Measurements from ENCODE around the gene ASCL3. TPM values are rescaled to one million over a fixed set of nuclear protein-coding genes. Genes with fewer than 3 reads are reported as not detected.
"Not testable (repeated sequence)": the region's sequence is repeated elsewhere in the genome, so short reads cannot be mapped to it uniquely, and the experiment has no call there.

ASCL3 gene
- total RNA-seq, 1 donor from 2014 or later: not detected

- no peak for DNase-seq (ENCODE audit: extremely low read depth, low read depth, low spot score)
These were observed 31.6 kb downstream of the ASCL3 start, which contains the start of gene AKIP1 for GRCh38 chr11:8911029-8911823. AKIP1 (plus strand) TSS chr11:8911189; CDS start chr11:8911450, 261 bp downstream.

DNA sequence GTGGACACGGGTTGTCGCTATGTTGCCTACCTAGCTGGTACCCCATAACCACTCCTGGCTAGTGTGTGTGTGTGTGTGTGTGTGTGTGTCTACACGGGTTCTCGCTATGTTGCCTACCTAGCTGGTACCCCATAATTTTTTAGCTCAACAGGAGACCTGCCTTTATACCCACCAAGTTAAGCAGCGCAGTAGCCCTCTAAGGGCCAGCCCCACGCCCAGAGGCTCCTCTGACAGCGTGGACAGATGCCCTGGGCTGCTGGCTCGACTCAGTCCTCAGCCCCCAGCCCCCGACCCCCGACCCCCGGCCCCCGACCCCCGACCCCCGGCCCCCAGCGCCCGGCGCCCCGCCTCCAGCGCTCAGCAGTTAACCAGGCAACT, 32.2 kb downstream of the ASCL3 start:
- DNase-seq (ENCODE audit: extremely low read depth, low read depth, low spot score): no peak

DNA sequence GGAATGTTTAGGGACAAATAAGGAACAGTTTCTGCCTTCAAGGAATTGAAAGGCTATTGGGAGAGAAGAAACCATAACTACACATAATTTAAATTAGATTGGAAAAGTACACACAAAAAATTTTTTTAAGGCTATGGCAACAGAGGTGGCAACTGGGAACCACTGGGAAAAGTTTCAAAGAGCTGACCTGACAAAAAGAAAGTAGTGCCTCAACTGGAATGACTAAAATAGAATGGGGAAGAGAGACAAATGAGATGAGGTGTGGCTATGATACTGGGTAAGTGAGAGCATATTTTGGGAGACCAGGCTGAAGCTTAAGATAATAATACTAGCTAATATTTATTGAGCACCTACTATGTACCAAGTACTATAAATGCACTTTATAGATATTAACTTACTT, 34.7 kb downstream of the ASCL3 start:
- no peak for DNase-seq (ENCODE audit: extremely low read depth, low read depth, low spot score)

GRCh38 chr11:8907116-8907515, 35.7 kb downstream of the ASCL3 start:
- DNase-seq (ENCODE audit: extremely low read depth, low read depth, low spot score): no peak

- DNase-seq (ENCODE audit: extremely low read depth, low read depth, low spot score): no peak
These were observed 37.2 kb downstream of the ASCL3 start for GRCh38 chr11:8905528-8906165.

DNA sequence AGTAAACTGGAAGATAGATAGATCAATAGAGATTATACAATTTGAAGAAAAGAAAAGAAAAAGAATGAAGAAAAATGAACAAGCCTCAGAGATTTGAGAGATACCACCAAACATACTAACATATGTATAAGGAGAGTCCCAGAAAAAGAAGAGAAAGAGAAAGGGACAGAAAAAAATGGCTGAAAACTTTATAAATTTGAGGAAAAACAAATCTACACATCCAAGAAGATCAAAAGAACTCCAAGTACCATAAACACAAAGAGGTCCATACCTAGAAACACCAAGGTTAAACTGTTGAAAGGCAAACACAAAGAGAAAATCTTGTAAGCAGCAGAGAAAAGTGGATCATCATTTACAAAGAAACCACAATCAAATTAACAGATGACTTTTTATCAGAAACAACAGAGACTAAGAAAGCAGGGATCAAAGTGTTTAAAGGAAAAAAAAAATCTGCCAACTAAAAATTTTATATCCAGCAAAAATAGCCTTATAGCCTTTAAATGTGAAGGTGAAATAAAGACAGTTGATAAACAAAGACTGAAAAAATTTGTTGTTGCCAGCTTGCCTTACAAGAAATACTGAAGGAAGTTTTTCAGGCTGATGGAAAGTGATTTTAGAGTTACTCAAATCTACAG, 43.6 kb downstream of the ASCL3 start:
- DNase-seq (ENCODE audit: extremely low read depth, low read depth, low spot score): no peak

DNA sequence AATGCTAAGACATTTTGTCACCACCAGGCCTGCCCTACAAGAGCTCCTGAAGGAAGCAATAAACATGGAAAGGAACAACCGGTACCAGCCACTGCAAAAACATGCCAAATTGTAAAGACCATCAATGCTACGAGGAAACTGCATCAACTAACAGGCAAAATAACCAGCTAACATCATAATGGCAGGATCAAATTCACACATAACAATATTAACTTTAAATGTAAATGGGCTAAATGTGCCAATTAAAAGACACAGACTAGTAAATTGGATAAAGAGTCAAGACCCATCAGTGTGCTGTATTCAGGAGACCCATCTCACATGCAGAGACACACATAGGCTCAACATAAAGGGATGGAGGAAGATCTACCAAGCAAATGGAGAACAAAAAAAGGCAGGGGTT, 51.6 kb downstream of the ASCL3 start:
- not testable (repeated sequence) for DNase-seq (ENCODE audit: extremely low read depth, low read depth, low spot score)

Other genes starting within 250 kb of the ASCL3 start
- gene AKIP1, start 31.8 kb downstream of the ASCL3 start, total RNA-seq: 49.3 and 54.5 TPM in 2 replicates
- gene C11orf16, start 10.1 kb downstream of the ASCL3 start, total RNA-seq: not detected in 2 replicates
- 40.3 and 44.5 TPM in 2 replicates for gene TMEM9B, start 21.4 kb upstream of the ASCL3 start, total RNA-seq
- gene NRIP3, start 61.0 kb upstream of the ASCL3 start, total RNA-seq: 8.4 and 18.3 TPM in 2 replicates
- 0.76 and 1.7 TPM in 2 replicates for gene SCUBE2, start 148.6 kb upstream of the ASCL3 start, total RNA-seq